Ascending aorta (tissue), 2 donors: Measurements from ENCODE around the gene CD99L2. TPM values are rescaled to one million over a fixed set of nuclear protein-coding genes. Genes with fewer than 3 reads are reported as not detected.

ENCODE experiments used
- DNase-seq, 2 donors: peaks; one replicate each; pipeline ENCODE4 v3.0.0-alpha.2; 2019; ENCODE audit warnings: low spot score in 2 of 2
- H3K27ac ChIP-seq, 2 donors: fragments of 200-600 bp; sonication (generic); one replicate each; pipeline ENCODE4 v1.5.1; 2016 to 2017; ENCODE audit warnings: mild to moderate bottlenecking in 1 of 2
- H3K27me3 ChIP-seq: fragments of 200-600 bp; sonication (generic); one replicate; pipeline ENCODE4 v1.5.1; 2017
- H3K36me3 ChIP-seq, 2 donors: fragments of 200-600 bp; sonication (generic); one replicate each; pipeline ENCODE4 v1.5.1; 2016
- H3K4me1 ChIP-seq, 2 donors: fragments of 200-600 bp; sonication (generic); one replicate each; pipeline ENCODE4 v1.5.1; 2016 to 2017; ENCODE audit warnings: mild to moderate bottlenecking in 1 of 2
- H3K4me3 ChIP-seq, 2 donors: fragments of 200-600 bp; sonication (generic); one replicate each; pipeline ENCODE4 v1.5.1; 2016 to 2017; ENCODE audit warnings: mild to moderate bottlenecking in 1 of 2
- H3K9me3 ChIP-seq, 2 donors: fragments of 200-600 bp; sonication (generic); one replicate each; pipeline ENCODE4 v1.5.1; 2016
- intact Hi-C: fragments of 100-400 bp; cut with DNase I; formaldehyde crosslinking; loops from one replicate; pipeline ENCODE4 v1.15.1; 2023
- total RNA-seq: library from RNA; depleted of rRNA; stranded (reverse); fragments of >200 nt; gene quantifications from one replicate; pipeline ENCODE4 v1.1.0, GENCODE V29; 2016
- TF ChIP-seq, protein P1 (sequence below), 3 experiments: fragments of 200-600 bp in 2 of 3; fragments of 450-650 bp in 1 of 3; sonication (generic) in 2 of 3; IDR thresholded peaks; one replicate each; pipeline ENCODE4 v1.5.1; 2016 to 2019; ENCODE audit warnings: antibody characterized with exemption in 3 of 3, mild to moderate bottlenecking in 1 of 3, moderate library complexity in 1 of 3

Gene CD99L2
- total RNA-seq, 1 donor from 2014 or later = 83.4 TPM

- TF ChIP-seq, protein P1, sequence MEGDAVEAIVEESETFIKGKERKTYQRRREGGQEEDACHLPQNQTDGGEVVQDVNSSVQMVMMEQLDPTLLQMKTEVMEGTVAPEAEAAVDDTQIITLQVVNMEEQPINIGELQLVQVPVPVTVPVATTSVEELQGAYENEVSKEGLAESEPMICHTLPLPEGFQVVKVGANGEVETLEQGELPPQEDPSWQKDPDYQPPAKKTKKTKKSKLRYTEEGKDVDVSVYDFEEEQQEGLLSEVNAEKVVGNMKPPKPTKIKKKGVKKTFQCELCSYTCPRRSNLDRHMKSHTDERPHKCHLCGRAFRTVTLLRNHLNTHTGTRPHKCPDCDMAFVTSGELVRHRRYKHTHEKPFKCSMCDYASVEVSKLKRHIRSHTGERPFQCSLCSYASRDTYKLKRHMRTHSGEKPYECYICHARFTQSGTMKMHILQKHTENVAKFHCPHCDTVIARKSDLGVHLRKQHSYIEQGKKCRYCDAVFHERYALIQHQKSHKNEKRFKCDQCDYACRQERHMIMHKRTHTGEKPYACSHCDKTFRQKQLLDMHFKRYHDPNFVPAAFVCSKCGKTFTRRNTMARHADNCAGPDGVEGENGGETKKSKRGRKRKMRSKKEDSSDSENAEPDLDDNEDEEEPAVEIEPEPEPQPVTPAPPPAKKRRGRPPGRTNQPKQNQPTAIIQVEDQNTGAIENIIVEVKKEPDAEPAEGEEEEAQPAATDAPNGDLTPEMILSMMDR (IDR thresholded peaks at IDR 0.05) = no peak
- intact Hi-C loops = no loop called here
- no peaks in the 10 kb centered on the region for H3K4me1 ChIP-seq
- no peak for DNase-seq
- no peaks in the 10 kb centered on the region for H3K27me3 ChIP-seq
- no peak overlapping the region for H3K4me3 ChIP-seq
- no peaks in the 10 kb centered on the region for H3K9me3 ChIP-seq
- no peak overlapping the region for H3K27ac ChIP-seq
- no peaks in the 10 kb centered on the region for H3K36me3 ChIP-seq
Observed at GRCh38 chrX:150845091-150845490, 53.4 kb downstream of the CD99L2 start.

GRCh38 chrX:150844016-150844415, 54.5 kb downstream of the CD99L2 start:
- Histone ChIP-seq H3K4me1 (no peaks in the 10 kb centered on the region), H3K27me3 (no peaks in the 10 kb centered on the region), H3K36me3 (no peaks in the 10 kb centered on the region), H3K4me3 (no peak overlapping the region), H3K27ac (no peak overlapping the region), H3K9me3 (no peaks in the 10 kb centered on the region)
- DNase-seq = no peak
- intact Hi-C loops = no loop called here
- TF ChIP-seq, protein P1 (IDR thresholded peaks at IDR 0.05) = no peak

GRCh38 chrX:150842198-150842685, 56.2 kb downstream of the CD99L2 start:
- H3K4me3 ChIP-seq = no peak overlapping the region
- no peak for DNase-seq
- H3K27me3 ChIP-seq = no peaks in the 10 kb centered on the region
- TF ChIP-seq, protein P1 (IDR thresholded peaks at IDR 0.05) = no peak
- H3K27ac ChIP-seq = no peak overlapping the region
- no peaks in the 10 kb centered on the region for H3K4me1 ChIP-seq
- H3K36me3 ChIP-seq = no peaks in the 10 kb centered on the region
- intact Hi-C loops = no loop called here
- no peaks in the 10 kb centered on the region for H3K9me3 ChIP-seq

DNA sequence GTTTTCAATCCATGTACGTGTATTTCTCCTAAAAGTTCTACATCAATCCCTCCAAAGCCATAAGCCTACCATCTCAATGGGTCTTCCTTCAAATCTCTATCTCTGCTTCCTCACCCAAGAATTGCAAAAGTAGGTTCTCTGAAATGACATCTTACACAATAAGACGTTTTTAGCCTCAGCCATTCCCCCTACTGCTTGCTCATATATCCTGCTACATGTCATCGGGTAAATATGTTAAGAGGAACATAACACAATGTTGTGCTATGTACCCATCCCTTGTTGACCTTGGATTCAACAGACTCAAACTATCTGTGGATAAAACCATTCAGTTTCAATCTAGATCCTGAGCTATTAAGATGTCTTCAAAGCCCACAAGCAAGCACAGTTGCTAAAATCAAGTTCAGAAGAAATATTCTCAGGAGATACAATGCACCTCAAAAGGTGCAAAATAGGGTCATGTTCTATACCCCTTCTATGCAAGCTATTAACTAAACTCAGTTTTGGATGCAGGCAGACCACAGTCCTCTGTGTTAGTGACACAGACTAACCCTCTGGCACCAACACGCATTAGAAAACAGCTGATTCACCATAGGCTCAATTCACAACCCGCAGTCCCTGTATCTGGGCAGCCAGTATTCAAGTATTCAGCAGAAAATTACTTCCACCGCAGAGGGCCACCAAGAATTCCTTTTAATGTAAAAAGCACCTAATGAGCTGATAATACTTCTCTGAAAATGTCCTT, 56.8 kb downstream of the CD99L2 start:
- Histone ChIP-seq H3K4me3 (no peak overlapping the region), H3K27ac (no peak overlapping the region), H3K36me3 (no peaks in the 10 kb centered on the region), H3K27me3 (no peaks in the 10 kb centered on the region), H3K4me1 (no peaks in the 10 kb centered on the region), H3K9me3 (no peaks in the 10 kb centered on the region)
- intact Hi-C loops = no loop called here
- TF ChIP-seq, protein P1 (IDR thresholded peaks at IDR 0.05) = no peak
- no peak for DNase-seq

GRCh38 chrX:150837845-150838244, 60.6 kb downstream of the CD99L2 start:
- Histone ChIP-seq H3K9me3 (no peaks in the 10 kb centered on the region), H3K36me3 (no peaks in the 10 kb centered on the region), H3K27ac (no peak overlapping the region), H3K4me1 (no peaks in the 10 kb centered on the region), H3K27me3 (no peaks in the 10 kb centered on the region), H3K4me3 (no peak overlapping the region)
- DNase-seq = no peak
- TF ChIP-seq, protein P1 (IDR thresholded peaks at IDR 0.05) = no peak
- intact Hi-C loops = no loop called here
